ENCODE results near the gene NECAB2.

NECAB2 gene

DNA sequence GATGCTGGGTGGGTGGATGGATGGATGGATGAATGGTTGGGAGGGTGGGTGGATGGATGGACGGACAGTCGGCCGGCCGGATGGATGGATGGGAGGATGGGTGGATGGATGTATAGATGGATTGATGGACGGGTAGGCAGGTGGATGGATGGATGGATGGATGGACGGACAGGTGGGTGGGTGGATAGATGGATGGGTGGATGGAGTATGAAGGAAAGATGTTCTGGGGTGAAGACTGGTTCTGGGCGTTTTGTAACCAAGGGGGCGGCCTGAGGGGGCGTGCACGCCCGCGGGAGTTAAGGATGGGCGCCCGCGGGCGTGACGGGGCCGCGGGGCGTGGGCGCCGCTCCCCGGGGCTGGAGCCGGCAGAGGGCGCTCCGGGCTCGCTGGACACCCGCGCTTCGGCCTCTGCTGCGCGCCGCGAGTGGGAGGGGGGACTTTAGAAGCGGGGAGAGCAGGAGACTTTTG lies at the start of gene NECAB2:
Gene NECAB2, plus strand, starts transcription at position 407 of the 468 bp plus-strand sequence. CDS start 405 bp downstream, outside the sequence.
- DNase-seq (ENCODE audit: low read depth in 2 of 2) = no peak

DNA sequence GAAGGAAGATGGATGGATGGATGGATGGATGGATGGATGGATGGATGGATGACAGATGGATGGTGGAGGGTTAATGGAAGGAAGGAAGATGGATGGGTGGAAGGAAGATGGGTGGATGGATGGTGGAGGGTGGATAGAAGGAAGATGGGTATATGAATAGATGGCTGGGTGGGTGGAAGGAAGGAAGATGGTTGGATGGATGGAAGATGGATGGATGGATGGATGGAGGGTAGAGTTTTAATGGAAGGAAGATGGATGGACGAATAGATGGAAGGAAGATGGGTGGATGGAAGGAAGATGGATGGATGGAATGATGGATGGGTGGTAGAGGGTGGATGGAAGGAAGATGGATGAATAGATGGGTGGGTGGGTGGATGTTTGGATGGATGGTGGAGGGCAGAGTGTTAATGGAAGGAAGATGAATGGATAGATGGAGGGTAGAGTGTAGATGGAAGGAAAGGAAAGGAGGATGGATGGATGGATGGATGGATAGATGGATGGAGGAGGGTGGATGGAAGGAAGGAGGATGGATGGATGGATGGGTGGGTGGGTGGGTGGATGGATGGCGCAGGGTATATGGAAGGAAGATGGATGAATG lies 47.1 kb upstream of the NECAB2 start:
- DNase-seq (ENCODE audit: low read depth in 2 of 2) = no peak

DNA sequence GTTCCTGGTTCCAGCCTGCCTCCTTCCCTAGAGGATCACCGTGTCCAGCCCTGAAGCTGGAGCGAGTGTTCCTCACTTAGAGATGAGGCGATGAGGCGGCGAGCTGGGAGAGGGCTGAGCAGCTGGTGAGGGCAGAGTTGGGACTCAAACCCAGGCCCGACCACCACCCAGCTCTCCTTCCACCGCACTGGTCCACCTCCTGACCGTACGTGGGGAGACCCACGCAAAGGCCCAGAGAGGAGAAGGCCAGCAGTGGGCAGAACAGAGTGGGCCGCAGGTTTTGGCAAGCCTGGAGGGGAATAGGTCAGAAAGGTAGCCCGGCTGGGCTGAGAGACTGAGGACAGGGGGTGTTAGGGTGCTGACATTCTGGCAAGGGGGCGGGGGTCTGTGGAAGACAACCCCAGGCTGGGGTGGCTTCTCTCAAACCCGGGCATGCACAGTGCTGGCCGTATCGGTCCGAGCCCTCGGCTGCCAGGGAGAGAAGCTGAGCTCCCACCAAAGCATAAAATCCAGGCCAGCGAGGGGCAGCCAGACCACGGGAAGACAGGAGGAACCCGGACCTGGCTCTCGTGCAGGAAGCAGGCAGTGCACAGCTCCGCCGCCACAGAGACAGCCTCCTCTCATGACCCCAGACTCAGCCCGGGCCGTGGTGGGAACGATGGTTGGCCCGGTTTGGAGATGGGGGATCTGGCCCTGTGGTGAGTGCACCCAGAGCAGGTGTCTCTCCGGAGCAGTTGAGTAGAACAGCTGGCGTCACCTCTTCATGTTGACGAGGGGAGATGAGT lies 44.3 kb upstream of the NECAB2 start:
- no peak for DNase-seq (ENCODE audit: low read depth in 2 of 2)

DNA sequence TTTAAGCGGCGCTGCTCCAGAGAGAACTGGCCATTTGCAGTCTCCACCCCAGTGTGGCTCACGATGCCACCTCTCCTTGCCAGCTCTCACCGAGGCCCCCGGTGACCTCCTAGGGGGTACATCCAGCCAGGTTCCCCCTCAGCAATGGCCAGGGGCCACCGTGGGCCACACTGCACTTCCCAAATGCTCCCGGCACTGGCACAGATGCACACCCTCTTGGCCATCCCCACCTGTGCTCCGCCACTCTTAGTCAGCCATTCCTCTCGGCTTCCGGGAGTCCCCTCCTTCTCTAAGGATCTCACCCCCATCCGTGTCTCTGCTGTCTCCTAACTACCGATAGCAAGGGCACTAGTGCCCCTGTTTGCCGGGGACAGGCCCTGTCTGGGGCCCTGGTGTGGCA lies 43.4 kb upstream of the NECAB2 start:
- DNase-seq (ENCODE audit: low read depth in 2 of 2) = no peak

DNA sequence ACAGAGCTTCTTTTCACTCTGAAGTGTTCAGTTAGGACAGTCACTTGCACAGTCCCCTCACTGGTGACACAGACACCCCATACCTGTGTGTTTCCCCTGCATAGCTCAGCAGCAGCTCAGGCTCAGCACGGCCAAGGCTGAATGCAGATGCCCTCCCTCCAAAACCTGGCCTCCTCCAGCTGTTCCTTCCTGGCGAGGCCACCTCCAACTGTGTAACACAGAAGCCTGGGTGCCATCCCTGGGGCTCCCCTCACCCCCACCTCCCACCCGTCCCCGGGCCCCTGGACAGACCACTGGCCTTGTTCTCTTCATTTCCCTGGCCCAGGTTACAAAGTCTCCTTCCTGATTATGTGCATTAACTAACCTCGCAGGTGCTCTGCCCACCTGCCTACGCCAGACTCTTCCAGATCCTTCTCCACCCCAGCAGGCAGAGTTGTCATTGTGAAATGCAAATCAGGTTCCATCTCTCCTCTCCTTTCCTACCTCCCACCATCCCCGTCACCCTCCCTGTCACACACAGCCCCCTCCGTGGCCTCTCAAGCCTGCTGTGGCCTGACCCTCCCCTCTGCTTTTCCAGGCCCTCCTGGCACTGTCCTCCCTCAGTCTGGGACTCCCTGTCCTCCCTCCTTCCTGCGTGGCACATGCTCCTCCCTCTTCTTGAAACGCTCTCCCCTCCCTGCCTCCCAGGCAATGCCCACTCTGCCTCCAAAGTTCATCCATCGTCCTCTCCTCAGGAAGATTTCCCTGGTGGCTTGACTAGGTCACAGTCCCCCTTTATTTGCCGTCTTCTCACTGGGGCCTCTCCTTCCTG lies 42.7 kb upstream of the NECAB2 start:
- DNase-seq (ENCODE audit: low read depth in 2 of 2) = no peak

DNA sequence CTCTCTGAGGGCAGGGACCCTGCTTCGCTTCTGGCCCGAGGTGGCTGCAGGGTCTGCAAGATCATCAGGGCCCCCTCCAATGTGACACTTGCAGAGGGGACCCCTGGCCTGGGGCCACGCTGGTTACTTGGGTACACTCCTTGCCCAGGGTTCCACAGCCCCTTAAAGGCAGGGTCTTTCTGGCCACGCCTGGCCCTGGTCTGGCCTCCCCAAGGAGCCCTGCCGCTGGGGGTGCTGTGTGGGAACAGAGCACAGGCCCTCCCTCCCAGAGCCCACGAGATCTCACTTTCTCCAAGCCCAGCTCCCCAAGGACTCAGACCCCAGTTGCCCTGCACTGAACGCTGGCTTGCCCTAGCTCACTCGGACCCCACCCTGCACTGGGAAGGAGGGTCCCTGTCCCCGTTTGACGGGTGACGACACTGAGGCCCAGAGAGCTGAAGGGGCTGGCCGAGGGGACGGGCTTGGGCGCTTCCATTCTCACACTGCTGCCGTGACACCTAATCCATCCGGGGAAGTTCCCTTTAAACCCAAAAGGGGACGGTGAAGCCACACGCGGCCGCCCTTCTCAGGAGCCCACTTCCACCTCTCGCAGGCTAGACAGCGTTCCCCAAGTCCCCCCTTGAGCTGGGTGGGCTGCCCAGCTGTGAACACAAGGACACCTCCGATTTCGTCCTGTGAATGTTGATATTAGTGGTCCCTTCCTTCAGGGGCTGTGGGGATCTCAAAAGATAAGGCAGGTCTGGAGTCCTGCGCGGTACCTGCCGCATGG lies 41.9 kb upstream of the NECAB2 start:
- DNase-seq (ENCODE audit: low read depth in 2 of 2) = no peak

DNA sequence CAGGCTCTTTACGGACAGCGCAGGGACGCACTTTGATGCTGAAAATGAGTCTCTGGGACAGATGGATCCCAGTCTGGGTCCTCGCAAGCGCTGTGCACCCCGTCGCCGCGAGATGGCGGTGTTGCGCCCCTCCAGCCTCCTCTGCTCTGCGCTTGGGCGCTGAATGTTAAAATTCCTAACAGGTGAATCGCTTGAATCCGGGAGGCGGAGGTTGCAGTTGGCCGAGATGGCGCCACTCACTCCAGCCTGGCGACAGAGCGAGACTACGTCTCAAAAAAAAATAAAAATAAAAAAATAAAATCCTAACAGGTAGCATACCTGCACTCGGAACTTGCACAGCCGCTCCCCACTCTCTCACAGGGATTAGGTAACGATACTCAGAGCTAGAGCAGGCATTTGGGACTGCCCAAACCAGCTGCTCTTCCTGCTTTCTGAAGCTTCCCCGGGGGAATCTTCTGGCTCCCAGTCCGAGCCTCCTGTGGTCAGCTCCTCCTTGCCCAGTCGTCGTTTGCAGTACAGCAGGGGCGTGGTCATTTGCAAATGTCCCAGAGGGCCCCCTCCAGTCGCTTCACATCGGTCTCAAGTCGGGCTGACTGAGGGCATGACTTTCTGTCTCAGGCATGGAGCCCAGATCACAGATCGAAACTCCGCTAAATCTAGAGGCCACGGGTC lies 41.2 kb upstream of the NECAB2 start:
- peak; percentile 41 to 66 for DNase-seq (ENCODE audit: low read depth in 2 of 2)

DNA sequence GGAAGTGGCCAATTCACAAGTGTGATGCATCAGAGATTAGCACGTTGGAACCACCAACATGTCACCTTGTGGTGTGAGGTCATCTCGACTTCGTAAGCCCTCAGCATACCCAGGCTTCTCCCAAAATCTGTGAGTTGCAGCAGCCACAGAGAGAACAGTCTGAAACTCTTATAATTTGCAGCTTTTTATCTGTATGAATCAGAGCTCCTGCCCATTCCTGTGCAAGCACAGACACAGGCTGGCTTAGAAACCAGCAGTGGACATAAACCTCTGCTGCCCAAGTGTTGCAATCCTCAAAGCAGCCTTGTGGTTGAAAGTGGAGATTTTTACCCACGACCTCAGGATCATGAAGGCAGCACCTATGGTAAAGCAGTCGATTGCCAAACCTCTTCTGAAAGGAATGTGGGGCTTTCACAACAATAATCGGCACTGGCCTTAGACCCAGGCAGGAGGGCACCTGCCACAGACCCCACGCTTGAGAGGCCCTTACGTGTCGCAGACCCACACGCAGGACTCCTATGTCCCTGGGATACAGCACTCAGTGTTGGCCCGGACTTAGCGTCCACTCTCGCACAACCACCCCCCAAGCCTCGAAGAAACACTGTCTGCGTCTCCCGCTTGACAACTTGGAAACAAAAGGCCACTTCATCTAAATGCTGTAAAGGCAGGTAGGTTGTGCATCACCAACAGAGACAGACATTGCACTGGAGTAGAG lies 39.5 kb upstream of the NECAB2 start:
- no peak for DNase-seq (ENCODE audit: low read depth in 2 of 2)

DNA sequence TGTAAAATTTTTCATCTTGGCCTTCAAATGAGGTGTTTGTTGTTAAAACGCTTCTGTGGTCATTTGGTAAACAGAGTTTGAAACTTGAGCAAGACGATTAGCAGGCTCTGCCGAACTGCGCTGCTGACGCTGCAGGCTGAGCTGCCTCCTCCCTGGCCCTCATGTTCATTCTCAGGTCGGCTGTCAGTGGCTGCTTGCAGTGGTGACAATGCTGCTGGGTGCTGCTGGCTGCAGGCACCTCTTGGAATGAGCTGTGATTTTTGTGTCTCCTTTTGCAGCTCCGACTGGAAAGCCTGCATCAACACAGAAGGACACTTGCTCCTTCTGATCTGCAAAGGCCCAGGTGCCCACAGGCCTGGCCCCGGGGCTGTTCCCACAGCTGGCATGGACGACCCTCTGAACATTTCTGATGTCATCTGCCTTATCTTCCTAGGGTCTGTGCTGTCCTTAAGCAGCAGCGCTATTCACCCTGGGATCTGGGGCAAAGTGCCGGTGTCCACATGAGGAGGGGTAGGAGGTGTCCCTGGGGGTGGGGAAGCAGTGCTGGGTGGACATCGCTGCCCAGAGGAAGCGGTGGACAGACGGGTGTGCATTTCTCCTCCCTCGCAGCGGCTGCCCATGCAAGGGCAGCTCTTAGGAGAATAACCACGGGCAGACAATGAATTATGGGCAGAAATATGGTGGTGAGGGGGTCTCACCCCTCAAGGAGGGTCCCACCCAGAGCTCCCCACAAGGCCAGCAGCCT lies 38.1 kb upstream of the NECAB2 start:
- DNase-seq (ENCODE audit: low read depth in 2 of 2) = no peak

DNA sequence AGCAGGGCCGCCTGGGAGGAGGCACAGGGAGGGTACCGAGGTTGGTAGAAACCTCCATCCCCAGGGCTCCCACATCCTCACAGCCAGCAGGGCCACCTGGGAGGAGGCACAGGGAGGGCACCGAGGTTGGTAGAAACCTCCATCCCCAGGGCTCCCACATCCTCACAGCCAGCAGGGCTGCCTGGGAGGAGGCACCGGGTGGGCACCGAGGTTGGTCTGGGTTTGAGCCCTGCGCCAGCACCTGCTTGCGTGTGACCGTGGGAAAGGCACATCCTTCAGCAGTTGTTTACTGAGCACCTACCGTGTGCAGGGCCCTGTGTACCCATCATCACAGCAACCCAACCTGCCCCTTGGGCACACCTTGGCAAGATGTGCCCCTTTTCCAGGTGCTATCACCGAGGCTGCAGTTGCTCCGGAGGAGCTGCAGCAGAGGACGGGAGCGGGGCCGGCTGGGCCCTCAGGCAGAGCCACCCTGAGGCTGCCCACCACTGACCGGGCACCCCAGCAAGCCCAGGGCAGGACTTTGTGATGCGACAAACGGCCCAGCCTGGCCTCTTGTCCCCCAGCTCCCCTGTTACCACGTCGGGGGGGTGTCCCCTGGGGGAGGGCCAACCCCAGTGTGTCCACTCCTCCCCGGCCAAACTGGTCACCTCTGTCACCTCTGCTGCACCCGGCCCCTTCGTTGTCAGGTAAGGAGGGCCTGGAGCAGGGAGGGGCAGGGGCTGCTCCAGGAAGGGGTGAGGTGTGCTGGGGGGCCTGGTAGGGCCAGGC lies 37.1 kb upstream of the NECAB2 start:
- DNase-seq (ENCODE audit: low read depth in 2 of 2) = no peak

DNA sequence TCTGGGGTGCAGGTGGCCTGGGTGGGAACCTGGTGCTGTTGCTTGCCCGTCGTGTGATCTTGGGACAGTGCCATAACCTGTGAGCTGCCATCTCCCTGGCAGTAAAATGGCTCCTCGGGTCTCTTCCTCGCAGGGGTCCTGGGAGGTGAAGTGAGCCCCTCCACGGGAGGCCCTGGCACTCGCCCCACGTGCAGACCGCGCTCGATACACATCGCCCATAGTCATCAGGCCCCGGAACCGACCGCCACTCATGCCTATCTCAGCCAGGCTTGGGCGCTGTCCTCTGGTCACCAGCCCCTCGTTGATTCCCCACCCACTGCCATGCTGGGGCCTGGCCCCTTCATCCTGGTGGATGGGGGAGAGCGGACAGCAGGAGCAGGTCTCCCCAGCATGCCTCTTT lies 36.5 kb upstream of the NECAB2 start:
- no peak for DNase-seq (ENCODE audit: low read depth in 2 of 2)

DNA sequence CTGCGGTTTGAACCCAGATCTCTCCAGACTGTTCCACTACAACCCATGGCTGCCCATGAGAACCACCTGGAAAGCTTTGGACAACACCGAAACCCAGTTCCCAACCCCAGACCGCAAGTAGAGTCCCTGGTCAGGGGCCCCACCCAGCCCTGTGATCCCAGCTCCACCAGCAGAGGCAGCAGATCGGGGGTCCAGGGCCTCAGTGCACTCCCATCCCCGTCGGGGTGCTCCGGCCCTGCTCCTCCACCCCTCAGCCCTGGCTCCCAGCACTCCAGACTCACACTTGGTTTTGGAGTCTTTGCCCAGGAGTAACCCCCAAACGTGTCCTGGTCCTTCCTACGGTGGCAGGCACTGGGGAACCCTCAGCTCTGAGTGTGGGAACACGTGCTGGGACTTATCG lies 35.7 kb upstream of the NECAB2 start:
- DNase-seq (ENCODE audit: low read depth in 2 of 2) = no peak

DNA sequence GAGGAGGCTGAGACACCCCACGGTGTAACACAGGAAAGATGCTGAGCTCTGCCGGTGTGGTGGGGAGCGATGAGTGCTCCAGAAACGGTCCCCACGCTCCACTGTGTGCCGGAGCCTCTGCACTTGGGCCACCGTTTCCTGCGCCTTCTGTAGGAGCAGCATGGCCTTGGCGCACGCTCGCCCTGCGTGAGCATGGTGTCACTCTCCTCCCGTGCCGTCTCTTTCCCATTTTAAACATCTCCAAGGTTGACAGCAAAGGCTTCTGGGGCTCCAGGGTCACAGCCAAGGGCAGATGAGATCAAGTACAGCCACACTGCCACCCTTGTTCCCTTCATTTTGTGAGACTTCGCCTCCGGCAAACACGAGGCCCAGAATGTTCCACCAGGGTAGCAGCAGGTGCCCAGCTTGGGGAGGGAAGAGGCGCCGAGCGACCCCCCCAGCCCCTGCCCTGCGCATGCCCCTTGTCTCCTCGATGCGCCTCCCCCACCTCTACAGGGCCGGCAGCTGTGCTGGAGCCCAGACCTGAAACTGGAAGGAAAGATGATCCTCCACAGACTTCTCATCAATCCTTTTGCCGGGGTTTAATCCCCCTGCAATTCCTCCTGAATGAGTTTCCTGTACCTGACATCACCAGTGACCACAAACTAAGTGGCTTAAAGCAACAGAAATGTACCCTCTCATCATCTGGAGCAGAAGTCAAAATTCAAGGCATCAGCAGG lies 34.9 kb upstream of the NECAB2 start:
- DNase-seq (ENCODE audit: low read depth in 2 of 2) = no peak

DNA sequence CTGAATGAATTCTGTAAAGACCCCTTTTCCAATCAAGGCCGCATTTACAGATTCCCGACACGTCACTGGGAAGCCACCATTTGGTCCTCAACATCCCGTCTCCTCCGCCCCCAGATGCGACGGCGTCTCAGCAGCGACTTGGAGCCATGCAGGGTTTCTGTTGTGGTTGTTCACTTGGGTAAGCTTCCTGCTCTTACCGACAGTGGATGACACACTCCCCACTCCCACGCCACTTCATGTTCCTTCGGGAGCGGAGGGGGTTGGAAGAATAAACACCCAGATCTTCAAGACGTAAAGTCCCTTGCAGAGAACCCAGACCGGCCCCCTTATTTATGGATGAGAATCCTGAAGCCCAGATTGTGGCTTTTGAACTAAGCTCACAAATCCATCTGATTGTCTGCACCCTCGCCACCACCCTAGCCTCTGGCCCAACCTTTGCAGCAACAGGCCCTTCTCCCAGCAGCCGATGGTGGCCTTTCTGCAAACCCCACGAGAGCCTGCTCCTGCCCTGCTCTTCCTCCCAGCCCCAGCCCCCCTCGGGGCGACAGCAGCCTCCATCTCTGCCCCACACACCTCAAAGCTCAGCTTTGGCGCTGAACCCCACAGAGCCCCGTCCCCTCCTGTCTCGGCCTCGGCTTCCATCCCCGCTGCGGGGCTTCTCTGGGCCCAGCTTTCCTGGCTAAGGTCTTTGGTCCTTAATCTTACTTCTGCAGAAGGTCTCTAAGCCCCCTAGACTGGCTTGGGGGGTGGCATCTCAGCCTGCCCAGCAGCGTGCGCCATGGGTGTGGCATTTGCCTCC lies 34.0 kb upstream of the NECAB2 start:
- no peak for DNase-seq (ENCODE audit: low read depth in 2 of 2)

DNA sequence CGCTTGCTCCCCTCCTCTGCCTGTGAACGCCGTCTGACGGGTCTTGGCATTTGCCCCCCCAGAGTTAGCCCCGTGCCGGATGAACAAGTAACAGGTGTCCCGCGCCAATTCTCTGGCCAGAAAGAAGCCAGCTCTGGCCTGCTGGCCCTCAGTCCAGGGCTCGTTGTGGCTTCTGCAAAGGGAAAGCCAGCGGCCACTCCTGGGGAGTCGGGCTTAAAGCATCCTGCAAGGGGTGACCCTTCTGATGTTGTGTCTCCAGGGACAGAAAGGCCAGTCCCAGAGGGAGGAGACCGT lies 33.4 kb upstream of the NECAB2 start:
- no peak for DNase-seq (ENCODE audit: low read depth in 2 of 2)

DNA sequence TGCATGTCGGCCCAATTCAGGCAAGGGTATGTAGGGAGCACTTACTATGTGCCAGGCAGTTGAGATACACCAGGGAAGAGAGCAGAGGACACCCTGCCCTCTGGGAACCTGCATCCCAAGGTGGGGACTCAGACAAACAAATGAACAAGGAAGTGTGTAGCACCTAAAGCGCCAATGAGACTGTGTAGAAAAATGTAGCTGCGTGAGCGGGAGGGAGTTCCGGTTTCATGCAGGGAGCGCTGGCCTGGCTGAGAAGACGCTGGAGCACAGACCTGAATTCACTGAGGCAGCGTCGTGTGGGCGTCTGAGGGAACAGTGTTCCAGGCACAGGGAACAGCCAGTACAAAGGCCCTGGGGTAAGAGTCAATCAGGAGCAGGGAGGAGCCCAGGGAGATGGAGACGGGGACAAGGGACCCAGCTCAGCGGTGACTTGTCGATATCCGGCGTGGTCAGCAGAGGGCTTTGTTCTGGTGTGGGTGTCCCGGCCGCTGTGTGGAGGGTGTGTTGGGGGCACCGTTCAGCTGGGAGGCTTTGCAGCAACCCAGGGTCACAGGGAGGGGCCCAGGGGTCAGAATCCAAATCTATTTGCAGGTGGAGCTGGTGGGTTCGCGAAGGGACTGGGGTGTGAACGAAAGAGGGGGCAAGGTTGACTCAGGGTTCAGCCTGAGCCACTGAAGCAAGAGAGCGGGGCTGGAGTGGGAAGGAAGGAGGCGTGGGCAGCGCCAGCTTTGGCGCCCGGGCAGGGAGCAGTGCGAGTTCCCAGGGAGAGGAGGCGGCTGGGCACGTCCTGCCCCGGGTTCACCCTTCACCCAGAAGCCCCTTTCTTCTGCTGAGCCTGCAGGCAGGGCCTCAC lies 32.8 kb upstream of the NECAB2 start:
- DNase-seq (ENCODE audit: low read depth in 2 of 2) = no peak

DNA sequence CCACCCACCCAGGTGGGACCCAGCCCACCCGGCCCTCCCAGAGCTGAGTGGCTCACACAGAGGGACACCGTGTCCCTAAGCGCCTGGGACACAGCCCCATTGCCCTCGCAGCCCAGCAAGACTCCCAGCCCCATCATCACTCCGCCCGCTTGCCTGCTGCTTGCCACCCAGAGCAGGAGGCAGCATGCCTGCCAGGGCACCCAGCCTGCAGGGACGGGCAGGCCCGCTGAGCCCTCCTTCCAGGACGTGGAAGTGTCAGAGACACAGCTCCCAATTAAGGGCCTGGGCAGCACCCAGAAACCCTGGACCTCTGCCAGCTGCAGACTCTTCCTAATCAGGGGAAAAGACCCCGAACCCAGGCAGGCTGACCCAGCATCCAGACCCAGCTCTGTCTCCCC lies 32.2 kb upstream of the NECAB2 start:
- no peak for DNase-seq (ENCODE audit: low read depth in 2 of 2)
